Nephron progenitor cell (in vitro differentiated cells): ENCODE results near the gene POLA1.
"Not testable (repeated sequence)": the region's sequence is repeated elsewhere in the genome, so short reads cannot be mapped to it uniquely, and the experiment has no call there.

Experiments
- DNase-seq: peaks from one replicate; pipeline ENCODE4 v3.0.0; 2021
- H3K27ac Mint-ChIP-seq: 2 replicates; pipeline ENCODE4 v1.8.0; 2021; ENCODE audit warnings: mild to moderate bottlenecking, moderate library complexity, mixed read lengths
- H3K27me3 Mint-ChIP-seq: 2 replicates; pipeline ENCODE4 v1.8.0; 2021; ENCODE audit warnings: mild to moderate bottlenecking, low read depth, mixed read lengths; ENCODE audit not compliant: poor library complexity
- H3K36me3 Mint-ChIP-seq: 2 replicates; pipeline ENCODE4 v1.8.0; 2021; ENCODE audit warnings: low read depth, mixed read lengths
- H3K4me1 Mint-ChIP-seq: 2 replicates; pipeline ENCODE4 v1.8.0; 2021; ENCODE audit warnings: mixed read lengths
- H3K4me3 Mint-ChIP-seq: 2 replicates; pipeline ENCODE4 v1.8.0; 2021; ENCODE audit warnings: mild to moderate bottlenecking, moderate library complexity, mixed read lengths
- H3K9me3 Mint-ChIP-seq: 2 replicates; pipeline ENCODE4 v1.8.0; 2021; ENCODE audit warnings: mild to moderate bottlenecking, moderate library complexity, mixed read lengths
- TF ChIP-seq, protein P1 (sequence below): fragments of 200-600 bp; sonication (generic); IDR thresholded peaks from 2 replicates; pipeline ENCODE4 v1.5.0; 2021; ENCODE audit warnings: antibody characterized with exemption

POLA1 gene

DNA sequence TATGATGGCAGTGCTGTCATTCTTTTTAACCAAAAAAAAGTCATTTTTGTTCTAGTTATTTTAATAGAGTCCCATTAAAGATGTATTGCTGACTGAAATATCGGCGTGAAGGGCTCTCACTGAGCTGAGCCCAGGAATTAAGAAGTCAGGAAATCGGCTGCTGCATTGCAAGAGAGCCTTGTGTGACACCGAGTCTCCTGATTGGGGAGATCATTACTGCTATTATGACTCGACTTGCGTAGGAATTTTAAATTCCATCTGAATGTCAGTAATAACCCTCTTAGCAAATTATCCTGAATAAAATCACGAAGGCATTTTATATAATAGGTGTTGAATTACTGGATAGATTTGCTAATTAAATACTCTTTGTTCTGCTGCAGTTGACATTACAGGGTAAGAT is 111.5 kb downstream of the POLA1 start:
- no peaks in the 10 kb centered on the region for H3K9me3 Mint-ChIP-seq
- no peak overlapping the region for H3K4me3 Mint-ChIP-seq
- H3K36me3 Mint-ChIP-seq = peaks cover 35% of the 10 kb centered on the region
- DNase-seq = no peak
- TF ChIP-seq, protein P1, sequence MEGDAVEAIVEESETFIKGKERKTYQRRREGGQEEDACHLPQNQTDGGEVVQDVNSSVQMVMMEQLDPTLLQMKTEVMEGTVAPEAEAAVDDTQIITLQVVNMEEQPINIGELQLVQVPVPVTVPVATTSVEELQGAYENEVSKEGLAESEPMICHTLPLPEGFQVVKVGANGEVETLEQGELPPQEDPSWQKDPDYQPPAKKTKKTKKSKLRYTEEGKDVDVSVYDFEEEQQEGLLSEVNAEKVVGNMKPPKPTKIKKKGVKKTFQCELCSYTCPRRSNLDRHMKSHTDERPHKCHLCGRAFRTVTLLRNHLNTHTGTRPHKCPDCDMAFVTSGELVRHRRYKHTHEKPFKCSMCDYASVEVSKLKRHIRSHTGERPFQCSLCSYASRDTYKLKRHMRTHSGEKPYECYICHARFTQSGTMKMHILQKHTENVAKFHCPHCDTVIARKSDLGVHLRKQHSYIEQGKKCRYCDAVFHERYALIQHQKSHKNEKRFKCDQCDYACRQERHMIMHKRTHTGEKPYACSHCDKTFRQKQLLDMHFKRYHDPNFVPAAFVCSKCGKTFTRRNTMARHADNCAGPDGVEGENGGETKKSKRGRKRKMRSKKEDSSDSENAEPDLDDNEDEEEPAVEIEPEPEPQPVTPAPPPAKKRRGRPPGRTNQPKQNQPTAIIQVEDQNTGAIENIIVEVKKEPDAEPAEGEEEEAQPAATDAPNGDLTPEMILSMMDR = no peak
- no peaks in the 10 kb centered on the region for H3K4me1 Mint-ChIP-seq
- no peaks in the 10 kb centered on the region for H3K27me3 Mint-ChIP-seq
- no peak overlapping the region for H3K27ac Mint-ChIP-seq

DNA sequence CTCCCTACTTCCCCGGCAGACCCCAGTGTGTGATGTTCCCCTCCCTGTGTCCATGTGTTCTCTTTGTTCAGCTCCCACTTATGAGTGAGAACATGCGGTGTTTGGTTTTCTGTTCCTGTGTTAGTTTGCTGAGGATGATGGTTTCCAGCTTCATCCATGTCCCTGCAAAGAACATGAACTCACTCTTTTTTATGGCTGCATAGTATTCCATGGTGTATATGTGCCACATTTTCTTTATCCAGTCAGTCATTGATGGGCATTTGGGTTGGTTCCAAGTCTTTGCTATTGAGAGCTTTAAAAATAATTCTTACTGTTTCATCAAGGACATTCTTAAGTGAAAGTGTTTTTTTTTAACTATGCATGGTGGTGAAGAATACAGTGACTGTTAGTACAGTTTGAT is 126.1 kb downstream of the POLA1 start:
- H3K9me3 Mint-ChIP-seq = peaks cover 17% of the 10 kb centered on the region
- H3K36me3 Mint-ChIP-seq = peaks cover 67% of the 10 kb centered on the region
- not testable (repeated sequence) for DNase-seq, H3K4me3 Mint-ChIP-seq, H3K27me3 Mint-ChIP-seq, H3K4me1 Mint-ChIP-seq, H3K27ac Mint-ChIP-seq

DNA sequence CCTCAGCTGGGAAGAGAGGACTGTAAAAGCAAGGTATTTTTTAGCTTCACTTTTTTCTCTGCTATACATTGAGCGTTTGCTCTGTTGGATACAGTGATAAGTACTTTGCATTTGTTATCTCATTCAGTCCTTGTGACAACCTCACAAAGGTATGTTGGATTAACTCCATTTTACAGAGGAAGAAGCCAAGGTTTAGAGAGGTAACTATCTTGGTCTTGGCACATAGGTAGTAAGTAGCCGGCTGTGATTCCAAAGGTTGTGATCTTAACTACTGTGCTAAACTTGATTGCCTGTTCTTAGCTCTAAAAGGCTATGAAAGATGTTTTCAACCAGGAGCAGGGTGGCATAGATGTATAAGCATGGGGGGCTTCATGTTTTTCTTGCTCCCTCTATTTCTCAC is 134.4 kb downstream of the POLA1 start:
- Mint-ChIP-seq H3K36me3 (peaks cover 56% of the 10 kb centered on the region), H3K27ac (no peak overlapping the region), H3K4me3 (no peak overlapping the region), H3K27me3 (no peaks in the 10 kb centered on the region), H3K4me1 (no peaks in the 10 kb centered on the region), H3K9me3 (no peaks in the 10 kb centered on the region)
- TF ChIP-seq, protein P1 = no peak
- DNase-seq = no peak

DNA sequence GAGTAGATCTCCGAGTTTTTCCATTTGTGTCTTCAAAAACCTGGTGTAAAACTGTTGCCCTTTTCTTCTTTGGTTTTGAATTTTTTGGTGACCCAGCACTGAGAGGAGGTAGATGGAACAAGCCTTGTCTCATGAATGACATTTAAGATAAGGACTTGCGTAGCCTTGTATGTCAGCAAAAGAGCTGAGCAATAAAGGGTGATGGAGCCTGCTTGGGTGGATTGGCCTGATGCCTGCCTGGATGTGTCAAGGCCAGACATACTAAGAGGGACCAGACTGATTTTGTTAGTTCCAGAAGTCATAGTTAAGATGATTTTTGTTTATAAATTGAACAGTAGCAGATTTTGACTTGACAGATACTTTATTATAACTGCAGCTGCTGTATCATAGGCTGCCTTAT is 134.9 kb downstream of the POLA1 start:
- TF ChIP-seq, protein P1 = no peak
- H3K9me3 Mint-ChIP-seq = no peaks in the 10 kb centered on the region
- H3K36me3 Mint-ChIP-seq = peaks cover 59% of the 10 kb centered on the region
- no peaks in the 10 kb centered on the region for H3K4me1 Mint-ChIP-seq
- no peak overlapping the region for H3K4me3 Mint-ChIP-seq
- no peaks in the 10 kb centered on the region for H3K27me3 Mint-ChIP-seq
- H3K27ac Mint-ChIP-seq = no peak overlapping the region
- no peak for DNase-seq

DNA sequence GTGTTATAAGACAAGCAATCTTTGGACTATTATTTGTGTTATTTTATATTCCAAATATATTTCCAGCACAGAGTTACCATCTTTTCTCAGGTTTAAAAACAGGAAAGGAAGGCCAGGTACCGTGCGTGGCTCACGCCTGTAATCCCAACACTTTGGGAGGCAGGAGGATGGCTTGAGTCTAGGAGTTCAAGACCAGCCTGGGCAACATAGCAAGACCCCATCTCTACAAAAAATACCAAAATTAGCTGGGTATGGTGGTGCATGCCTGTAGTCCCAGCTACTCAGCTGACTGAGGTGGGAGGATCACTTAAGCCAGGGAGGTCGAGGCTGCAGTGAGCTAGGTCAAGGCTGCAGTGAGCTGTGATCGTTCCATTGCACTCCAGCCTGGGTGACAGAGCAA is 140.0 kb downstream of the POLA1 start:
- peaks cover 44% of the 10 kb centered on the region for H3K36me3 Mint-ChIP-seq
- TF ChIP-seq, protein P1 = no peak
- no peaks in the 10 kb centered on the region for H3K27me3 Mint-ChIP-seq
- H3K27ac Mint-ChIP-seq = no peak overlapping the region
- DNase-seq = no peak
- H3K4me1 Mint-ChIP-seq = no peaks in the 10 kb centered on the region
- H3K4me3 Mint-ChIP-seq = no peak overlapping the region
- no peaks in the 10 kb centered on the region for H3K9me3 Mint-ChIP-seq

DNA sequence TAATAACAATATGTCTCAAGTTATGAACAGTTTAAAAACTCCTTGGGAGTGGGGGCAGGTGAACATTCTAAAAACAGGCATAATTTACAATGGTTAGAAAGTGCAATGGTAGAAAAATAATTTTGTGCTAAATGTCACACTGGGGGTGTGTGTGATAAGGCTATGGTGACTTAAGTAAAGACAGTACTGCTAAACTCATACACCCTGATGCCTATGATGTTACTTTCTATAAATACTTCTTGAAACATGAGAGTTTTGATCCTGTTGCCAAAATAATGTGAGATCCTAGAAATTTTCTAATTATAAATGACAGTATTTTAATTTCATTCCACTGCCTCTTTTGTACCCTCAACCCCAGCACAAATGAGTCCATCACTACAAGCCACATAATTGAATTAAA is 144.2 kb downstream of the POLA1 start:
- TF ChIP-seq, protein P1 = no peak
- no peak overlapping the region for H3K27ac Mint-ChIP-seq
- peaks cover 26% of the 10 kb centered on the region for H3K36me3 Mint-ChIP-seq
- no peak overlapping the region for H3K4me3 Mint-ChIP-seq
- no peaks in the 10 kb centered on the region for H3K27me3 Mint-ChIP-seq
- peaks cover 5% of the 10 kb centered on the region for H3K4me1 Mint-ChIP-seq
- H3K9me3 Mint-ChIP-seq = no peaks in the 10 kb centered on the region
- no peak for DNase-seq
